ENCODE results near the gene TRIP13.

DNA sequence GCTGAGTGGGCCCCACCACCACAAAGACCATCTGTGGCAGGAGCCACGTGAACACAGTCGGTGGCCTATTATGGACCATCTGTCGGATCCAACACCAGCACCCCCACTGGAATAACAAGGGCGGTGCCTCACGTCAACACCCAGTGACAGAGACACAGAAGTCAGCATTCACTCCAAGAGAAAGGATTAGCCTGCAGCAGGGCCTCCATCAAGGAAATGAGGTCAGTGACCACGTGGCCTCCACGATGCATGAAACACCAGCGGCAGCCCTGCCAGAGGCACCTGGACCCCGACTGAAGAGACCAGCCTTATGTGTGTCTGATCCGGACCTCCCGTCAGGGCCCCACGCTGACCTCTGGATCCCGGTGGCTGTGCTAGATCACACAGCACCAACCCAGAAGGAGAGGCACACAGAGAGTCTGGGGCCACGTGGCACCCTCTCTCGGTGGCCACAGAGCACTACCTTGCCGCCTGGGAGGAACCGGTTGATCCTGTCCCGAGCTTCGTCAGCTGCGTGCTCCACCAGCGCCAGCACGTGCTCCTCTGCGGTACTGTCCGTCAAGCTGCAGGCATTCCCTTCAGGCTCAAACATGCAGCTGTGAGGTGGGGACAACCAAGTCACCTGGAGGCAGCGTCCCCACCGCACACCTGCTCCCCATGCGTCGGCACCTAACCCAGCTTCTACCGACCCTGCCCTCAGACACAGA is 9.1 kb upstream of the TRIP13 start:
- TF ChIP-seq, protein P1, sequence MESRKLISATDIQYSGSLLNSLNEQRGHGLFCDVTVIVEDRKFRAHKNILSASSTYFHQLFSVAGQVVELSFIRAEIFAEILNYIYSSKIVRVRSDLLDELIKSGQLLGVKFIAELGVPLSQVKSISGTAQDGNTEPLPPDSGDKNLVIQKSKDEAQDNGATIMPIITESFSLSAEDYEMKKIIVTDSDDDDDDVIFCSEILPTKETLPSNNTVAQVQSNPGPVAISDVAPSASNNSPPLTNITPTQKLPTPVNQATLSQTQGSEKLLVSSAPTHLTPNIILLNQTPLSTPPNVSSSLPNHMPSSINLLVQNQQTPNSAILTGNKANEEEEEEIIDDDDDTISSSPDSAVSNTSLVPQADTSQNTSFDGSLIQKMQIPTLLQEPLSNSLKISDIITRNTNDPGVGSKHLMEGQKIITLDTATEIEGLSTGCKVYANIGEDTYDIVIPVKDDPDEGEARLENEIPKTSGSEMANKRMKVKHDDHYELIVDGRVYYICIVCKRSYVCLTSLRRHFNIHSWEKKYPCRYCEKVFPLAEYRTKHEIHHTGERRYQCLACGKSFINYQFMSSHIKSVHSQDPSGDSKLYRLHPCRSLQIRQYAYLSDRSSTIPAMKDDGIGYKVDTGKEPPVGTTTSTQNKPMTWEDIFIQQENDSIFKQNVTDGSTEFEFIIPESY (CRISPR knock-in tag; IDR thresholded peaks at IDR 0.05) = no peak
- TF ChIP-seq ZNF563 (CRISPR knock-in tag; IDR thresholded peaks at IDR 0.05) = no peak
- TF ChIP-seq, protein P2, sequence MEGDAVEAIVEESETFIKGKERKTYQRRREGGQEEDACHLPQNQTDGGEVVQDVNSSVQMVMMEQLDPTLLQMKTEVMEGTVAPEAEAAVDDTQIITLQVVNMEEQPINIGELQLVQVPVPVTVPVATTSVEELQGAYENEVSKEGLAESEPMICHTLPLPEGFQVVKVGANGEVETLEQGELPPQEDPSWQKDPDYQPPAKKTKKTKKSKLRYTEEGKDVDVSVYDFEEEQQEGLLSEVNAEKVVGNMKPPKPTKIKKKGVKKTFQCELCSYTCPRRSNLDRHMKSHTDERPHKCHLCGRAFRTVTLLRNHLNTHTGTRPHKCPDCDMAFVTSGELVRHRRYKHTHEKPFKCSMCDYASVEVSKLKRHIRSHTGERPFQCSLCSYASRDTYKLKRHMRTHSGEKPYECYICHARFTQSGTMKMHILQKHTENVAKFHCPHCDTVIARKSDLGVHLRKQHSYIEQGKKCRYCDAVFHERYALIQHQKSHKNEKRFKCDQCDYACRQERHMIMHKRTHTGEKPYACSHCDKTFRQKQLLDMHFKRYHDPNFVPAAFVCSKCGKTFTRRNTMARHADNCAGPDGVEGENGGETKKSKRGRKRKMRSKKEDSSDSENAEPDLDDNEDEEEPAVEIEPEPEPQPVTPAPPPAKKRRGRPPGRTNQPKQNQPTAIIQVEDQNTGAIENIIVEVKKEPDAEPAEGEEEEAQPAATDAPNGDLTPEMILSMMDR (CRISPR knock-in tag; IDR thresholded peaks at IDR 0.05) = no peak
- no peak for TF ChIP-seq ZNF10 (CRISPR knock-in tag; IDR thresholded peaks at IDR 0.05; ENCODE audit: borderline replicate concordance, low read depth)
- no peak for TF ChIP-seq ZFP1 (CRISPR knock-in tag; IDR thresholded peaks at IDR 0.05)
- TF ChIP-seq ZNF33A (CRISPR knock-in tag; IDR thresholded peaks at IDR 0.05; ENCODE audit: borderline replicate concordance) = no peak
- no peak for TF ChIP-seq ZNF547 (CRISPR knock-in tag; IDR thresholded peaks at IDR 0.05)
- no peak for TF ChIP-seq RFXANK (CRISPR knock-in tag; IDR thresholded peaks at IDR 0.05)
- TF ChIP-seq EZH2 (conservative IDR thresholded peaks at IDR 0.05; ENCODE audit: low read depth, low read length) = no peak
- TF ChIP-seq, protein P3, sequence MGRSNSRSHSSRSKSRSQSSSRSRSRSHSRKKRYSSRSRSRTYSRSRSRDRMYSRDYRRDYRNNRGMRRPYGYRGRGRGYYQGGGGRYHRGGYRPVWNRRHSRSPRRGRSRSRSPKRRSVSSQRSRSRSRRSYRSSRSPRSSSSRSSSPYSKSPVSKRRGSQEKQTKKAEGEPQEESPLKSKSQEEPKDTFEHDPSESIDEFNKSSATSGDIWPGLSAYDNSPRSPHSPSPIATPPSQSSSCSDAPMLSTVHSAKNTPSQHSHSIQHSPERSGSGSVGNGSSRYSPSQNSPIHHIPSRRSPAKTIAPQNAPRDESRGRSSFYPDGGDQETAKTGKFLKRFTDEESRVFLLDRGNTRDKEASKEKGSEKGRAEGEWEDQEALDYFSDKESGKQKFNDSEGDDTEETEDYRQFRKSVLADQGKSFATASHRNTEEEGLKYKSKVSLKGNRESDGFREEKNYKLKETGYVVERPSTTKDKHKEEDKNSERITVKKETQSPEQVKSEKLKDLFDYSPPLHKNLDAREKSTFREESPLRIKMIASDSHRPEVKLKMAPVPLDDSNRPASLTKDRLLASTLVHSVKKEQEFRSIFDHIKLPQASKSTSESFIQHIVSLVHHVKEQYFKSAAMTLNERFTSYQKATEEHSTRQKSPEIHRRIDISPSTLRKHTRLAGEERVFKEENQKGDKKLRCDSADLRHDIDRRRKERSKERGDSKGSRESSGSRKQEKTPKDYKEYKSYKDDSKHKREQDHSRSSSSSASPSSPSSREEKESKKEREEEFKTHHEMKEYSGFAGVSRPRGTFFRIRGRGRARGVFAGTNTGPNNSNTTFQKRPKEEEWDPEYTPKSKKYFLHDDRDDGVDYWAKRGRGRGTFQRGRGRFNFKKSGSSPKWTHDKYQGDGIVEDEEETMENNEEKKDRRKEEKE (IDR thresholded peaks at IDR 0.05) = no peak
- no peak for TF ChIP-seq ZBTB7A (CRISPR knock-in tag; IDR thresholded peaks at IDR 0.05)

Measured in HepG2 (cell line).